Ovary (tissue), 9 donors: ENCODE measurements around the gene PTTG1IP. TPM values are rescaled to one million over a fixed set of nuclear protein-coding genes. Genes with fewer than 3 reads are reported as not detected.

Experiments used
- DNase-seq, 5 donors: peaks; one replicate each; pipeline ENCODE4 v3.0.0-alpha.2; 2019 to 2020
- H3K27ac ChIP-seq, 2 donors: fragments of 200-600 bp; one replicate each; pipeline versions ENCODE4 v1.5.1 to v1.8.0; 2019 to 2022
- H3K27me3 ChIP-seq: fragments of 200-600 bp; one replicate; pipeline ENCODE4 v1.8.0; 2022
- H3K36me3 ChIP-seq: fragments of 200-600 bp; sonication (generic); one replicate; pipeline ENCODE4 v1.5.1; 2019
- H3K4me1 ChIP-seq: one replicate; pipeline ENCODE4 v1.8.1; 2013; ENCODE audit warnings: mild to moderate bottlenecking, moderate library complexity; ENCODE audit not compliant: insufficient read depth
- H3K4me3 ChIP-seq: fragments of 200-600 bp; sonication (generic); one replicate; pipeline ENCODE4 v1.5.1; 2017
- H3K9me3 ChIP-seq, 2 donors: fragments of 200-600 bp in 1 of 2; sonication (generic) in 1 of 2; one replicate each; pipeline versions ENCODE4 v1.5.1 to v1.8.1; 2013 to 2019; ENCODE audit warnings: mild to moderate bottlenecking in 1 of 2, moderate library complexity in 1 of 2
- EP300 ChIP-seq: sonication (generic); formaldehyde crosslinking; IDR thresholded peaks from one replicate; pipeline ENCODE4 v1.6.1; 2017; ENCODE audit warnings: antibody characterized with exemption
- POLR2A ChIP-seq: fragments of 450-650 bp; IDR thresholded peaks from one replicate; pipeline ENCODE4 v1.6.1; 2017; ENCODE audit warnings: antibody characterized with exemption, mild to moderate bottlenecking, moderate library complexity
- WGBS, 3 donors: extraction: QIAGEN DNeasy Blood & Tissue Kit in 1 of 3; methylation state at CpG; one replicate each; pipeline versions ENCODE4 v1.1.5 to v1.1.7; 2013 to 2017; 5-methylcytosine and 5-hydroxymethylcytosine counted together
- intact Hi-C, 4 donors: fragments of 100-400 bp; cut with DNase I; formaldehyde crosslinking; loops; one replicate each; pipeline versions ENCODE4 v1.11.0 to v1.15.1; 2022 to 2023
- polyA plus RNA-seq, 2 donors: library from polyadenylated mRNA; stranded (reverse); fragments of 200-250 nt in 1 of 2; fragments of 350-450 nt in 1 of 2; fragmentation: Illumina TruSeq in 1 of 2; extraction: RNeasy Lipid Tissue Mini Kit (QIAGEN cat#74804) in 1 of 2; gene quantifications; one replicate each; pipeline ENCODE4 v1.2.3, GENCODE V29; 2013 to 2014
- total RNA-seq, 7 donors: library from RNA; depleted of rRNA in 2 of 7; stranded (reverse); fragments of >200 nt in 2 of 7; fragmentation: NEBNext Ultra II Directional in 3 of 7; extraction: Animal tissue kit (Norgen Biotek cat#: 25700) in 3 of 7; gene quantifications; one replicate each; pipeline versions ENCODE4 v1.1.0 to v1.2.4, GENCODE V29; 2016 to 2023
- TF ChIP-seq, protein P1 (sequence below), 3 donors: fragments of 450-650 bp in 2 of 3; fragments of 200-600 bp in 1 of 3; IDR thresholded peaks; one replicate each; pipeline versions ENCODE4 v1.5.1 to v1.8.0; 2016 to 2022; ENCODE audit warnings: antibody characterized with exemption in 3 of 3, mild to moderate bottlenecking in 1 of 3
- donor health status: DM: no; HTN: no; CAD: no; lungs with moderate emphysema.
- donor health status: DM: no; HTN: no; CAD: no.
- donor health status: Bipolar disorder and iron deficiency.
- donor health status: DM: yes; HTN: yes; CAD: no.
- donor health status: DM: no; HTN: no; CAD: no.
- donor health status: DM: yes; HTN: yes; CAD: no.

Gene PTTG1IP
- total and polyA plus RNA-seq, 9 donors, result 133 to 420 (median 144) TPM

DNA sequence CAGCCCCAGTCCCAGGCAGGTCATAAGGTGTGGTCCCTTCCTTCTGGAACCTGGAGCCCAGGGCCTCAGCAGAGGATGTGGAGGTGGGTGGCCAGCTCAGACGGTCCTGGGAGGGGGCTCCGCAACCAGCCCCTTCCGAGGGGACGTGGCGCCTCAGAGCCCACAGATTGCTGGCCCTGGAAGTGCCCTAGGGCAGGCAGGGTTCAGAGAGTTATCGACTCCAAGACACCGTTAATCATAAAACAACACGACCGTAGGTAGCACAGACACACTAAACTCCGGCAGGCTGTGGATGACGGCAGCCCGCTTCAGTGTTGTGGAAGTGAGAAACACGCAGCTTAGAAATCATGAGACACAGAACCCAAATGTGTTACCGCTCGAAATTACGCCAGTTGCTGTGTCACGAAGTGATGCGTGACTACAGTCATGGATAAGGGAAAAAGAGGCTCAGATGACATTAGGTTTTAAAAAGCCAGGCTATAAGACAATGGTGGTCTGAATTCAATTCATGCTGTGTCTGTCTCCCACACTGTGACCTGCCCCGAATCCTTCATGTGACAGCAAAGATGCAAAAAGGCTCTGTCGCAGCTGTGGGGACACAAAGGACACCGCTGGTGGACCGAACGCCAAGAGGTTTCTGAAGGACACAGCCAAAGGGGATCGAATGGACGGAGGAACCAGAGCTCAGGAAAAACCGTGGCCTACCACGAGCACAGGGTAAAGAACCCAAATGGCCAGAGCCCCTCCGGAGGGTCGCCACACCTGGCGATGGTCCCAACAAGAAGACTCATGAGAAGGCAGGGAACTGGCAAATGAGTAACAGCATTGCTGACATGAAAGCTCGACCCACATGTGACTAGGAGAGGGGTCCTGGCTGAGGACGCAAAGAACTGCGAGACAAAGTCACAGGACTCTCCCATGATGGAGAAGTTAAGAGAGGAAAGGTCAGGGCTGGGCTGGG, 53.9 kb downstream of the PTTG1IP start:
- intact Hi-C loops, result loop anchor here in 2 of 4 donors (2.0 to 10.0 kb wide), 2 partner anchors 53 to 115 kb away; partner anchors contain the start of gene PTTG1IP (in 1 of the 2)
- 94 to 97% (median 95%) methylated on average over 32 to 33 of the region's 33 CpGs for WGBS, 3 donors
- no peaks in the 10 kb centered on the region for H3K27me3 ChIP-seq
- TF ChIP-seq EP300, result no peak
- TF ChIP-seq POLR2A, result no peak
- TF ChIP-seq, protein P1, sequence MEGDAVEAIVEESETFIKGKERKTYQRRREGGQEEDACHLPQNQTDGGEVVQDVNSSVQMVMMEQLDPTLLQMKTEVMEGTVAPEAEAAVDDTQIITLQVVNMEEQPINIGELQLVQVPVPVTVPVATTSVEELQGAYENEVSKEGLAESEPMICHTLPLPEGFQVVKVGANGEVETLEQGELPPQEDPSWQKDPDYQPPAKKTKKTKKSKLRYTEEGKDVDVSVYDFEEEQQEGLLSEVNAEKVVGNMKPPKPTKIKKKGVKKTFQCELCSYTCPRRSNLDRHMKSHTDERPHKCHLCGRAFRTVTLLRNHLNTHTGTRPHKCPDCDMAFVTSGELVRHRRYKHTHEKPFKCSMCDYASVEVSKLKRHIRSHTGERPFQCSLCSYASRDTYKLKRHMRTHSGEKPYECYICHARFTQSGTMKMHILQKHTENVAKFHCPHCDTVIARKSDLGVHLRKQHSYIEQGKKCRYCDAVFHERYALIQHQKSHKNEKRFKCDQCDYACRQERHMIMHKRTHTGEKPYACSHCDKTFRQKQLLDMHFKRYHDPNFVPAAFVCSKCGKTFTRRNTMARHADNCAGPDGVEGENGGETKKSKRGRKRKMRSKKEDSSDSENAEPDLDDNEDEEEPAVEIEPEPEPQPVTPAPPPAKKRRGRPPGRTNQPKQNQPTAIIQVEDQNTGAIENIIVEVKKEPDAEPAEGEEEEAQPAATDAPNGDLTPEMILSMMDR (IDR thresholded peaks at IDR 0.05), result no peak
- H3K4me1 ChIP-seq, result peaks cover 14% of the 10 kb centered on the region
- no peak overlapping the region for H3K4me3 ChIP-seq
- peak in 1 of 5 donors; percentile 38 for DNase-seq
- no peaks in the 10 kb centered on the region for H3K9me3 ChIP-seq
- no peaks in the 10 kb centered on the region for H3K36me3 ChIP-seq
- no peak overlapping the region for H3K27ac ChIP-seq

DNA sequence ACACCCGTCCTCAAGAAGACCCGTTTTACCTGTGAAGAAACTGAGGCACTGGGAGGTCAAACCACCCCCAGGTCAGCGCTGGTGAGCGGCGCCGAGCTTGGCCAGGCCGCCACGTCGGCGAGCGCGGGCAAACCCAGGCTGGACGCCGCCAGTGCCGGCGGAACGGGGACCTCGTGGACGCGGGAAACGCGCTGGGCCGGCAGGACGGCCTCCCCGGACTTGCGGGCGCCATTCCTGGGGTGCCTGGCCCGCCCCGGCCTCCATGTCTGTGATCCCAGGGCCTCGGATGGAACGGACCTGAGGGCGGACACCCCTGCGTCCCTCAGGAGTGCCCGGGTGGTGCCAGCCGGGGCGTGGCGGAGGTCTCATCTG, 54.9 kb downstream of the PTTG1IP start:
- peak overlapping the region; percentile 82 to 93 for H3K27ac ChIP-seq
- no peaks in the 10 kb centered on the region for H3K36me3 ChIP-seq
- no peaks in the 10 kb centered on the region for H3K27me3 ChIP-seq
- 46 to 66% (median 62%) methylated on average over 33 to 37 of the region's 37 CpGs for WGBS, 3 donors
- peak in 3 of 5 donors; percentile 30 to 61 (median 47) for DNase-seq
- TF ChIP-seq, protein P1 (IDR thresholded peaks at IDR 0.05), result no peak
- no peak for TF ChIP-seq EP300
- no peak for TF ChIP-seq POLR2A
- no peaks in the 10 kb centered on the region for H3K9me3 ChIP-seq
- peaks cover 14% of the 10 kb centered on the region for H3K4me1 ChIP-seq
- intact Hi-C loops, result loop anchor here in 2 of 4 donors (2.0 to 10.0 kb wide), 2 partner anchors 54 to 116 kb away; partner anchors contain the start of gene PTTG1IP (in 1 of the 2)
- H3K4me3 ChIP-seq, result peak overlapping the region; percentile 59

DNA sequence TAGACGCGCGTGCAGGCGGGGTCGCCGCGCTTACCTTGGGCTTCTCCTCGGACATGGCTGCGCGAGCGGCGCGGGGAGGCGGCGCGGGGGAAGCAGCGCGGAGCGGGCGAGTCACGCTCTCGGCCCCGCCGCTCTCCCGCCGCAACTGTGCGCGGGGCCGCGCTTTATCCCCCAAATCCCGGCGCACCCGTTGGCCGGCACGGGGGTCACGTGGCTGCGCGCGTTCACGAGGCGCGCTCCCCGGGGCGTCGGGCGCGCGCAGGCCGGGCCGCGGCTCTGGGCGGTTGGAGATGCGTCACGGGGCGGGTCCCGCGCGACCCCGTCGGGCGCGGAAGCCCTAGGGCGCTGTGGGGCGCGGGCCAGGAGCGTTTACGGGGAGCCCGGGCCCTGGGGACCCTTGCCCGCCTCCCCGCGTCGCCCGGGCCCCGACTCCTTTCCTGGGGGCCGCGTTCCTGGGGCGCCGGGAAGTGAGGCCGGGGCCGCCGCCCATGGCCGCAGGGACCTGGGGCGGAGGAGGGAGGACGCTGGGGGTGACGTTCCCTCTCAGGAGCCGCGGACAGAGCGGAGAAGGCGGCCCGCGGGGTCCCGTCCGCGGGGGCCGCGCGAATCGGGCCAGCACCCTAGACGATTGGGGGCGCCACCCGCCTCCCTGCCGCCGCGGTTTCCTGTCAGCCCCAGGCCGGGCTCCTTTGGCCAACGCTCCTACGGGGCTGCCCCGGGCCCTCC, 55.4 kb downstream of the PTTG1IP start, which contains the start of gene SUMO3:
TSS of gene SUMO3 (minus strand) at position 149 of the 726 bp plus-strand sequence. CDS start at position 55, 94 bp downstream.
- Histone ChIP-seq H3K4me3 (peak within 1 kb of the TSS; percentile 59), H3K27ac (peak within 1 kb of the TSS; percentile 82 to 93), H3K36me3 (no peaks in the 10 kb centered on the region), H3K27me3 (no peaks in the 10 kb centered on the region), H3K9me3 (no peaks in the 10 kb centered on the region), H3K4me1 (peaks cover 14% of the 10 kb centered on the region)
- peak; percentile 81 to 93 (median 86) for DNase-seq
- WGBS, 3 donors, result 1 to 3% (median 2%) methylated on average over 49 to 108 of the region's 108 CpGs
- peak; percentile 98 for TF ChIP-seq POLR2A
- TF ChIP-seq EP300, result no peak
- TF ChIP-seq, protein P1 (IDR thresholded peaks at IDR 0.05), result peak in 2 of 3 donors; percentile 22 to 30
- intact Hi-C loops, result loop anchor here in 2 of 4 donors (2.0 to 10.0 kb wide), 3 partner anchors 55 to 117 kb away; partner anchors contain the start of gene PTTG1IP (in 1 of the 2)

DNA sequence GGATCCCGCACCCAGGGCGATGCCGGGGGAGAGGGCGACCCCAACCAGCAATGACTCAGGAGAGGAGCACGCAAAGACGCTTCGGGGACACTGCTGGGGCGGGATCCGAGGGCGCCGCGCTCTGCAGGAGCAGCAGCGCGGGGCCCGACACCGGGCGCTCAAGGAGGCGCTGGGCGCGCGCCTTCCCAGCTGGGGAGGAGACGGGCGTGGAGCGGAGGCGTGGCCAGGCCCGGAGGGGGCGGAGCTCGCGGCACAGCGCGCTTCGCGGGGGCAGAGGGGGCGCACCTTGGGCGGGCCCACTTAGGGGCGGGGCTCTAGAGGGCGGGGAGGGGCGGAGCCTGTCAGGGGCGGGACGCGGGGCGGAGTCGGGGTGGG, 56.0 kb downstream of the PTTG1IP start:
- intact Hi-C loops, result loop anchor here in 1 of 4 donors (2.0 to 10.0 kb wide), 2 partner anchors 57 to 117 kb away; no protein-coding TSS in a partner anchor
- Histone ChIP-seq H3K4me3 (peak overlapping the region; percentile 59), H3K9me3 (no peaks in the 10 kb centered on the region), H3K27ac (peak overlapping the region in 1 of 2 donors; percentile 93), H3K4me1 (peaks cover 14% of the 10 kb centered on the region), H3K36me3 (no peaks in the 10 kb centered on the region), H3K27me3 (no peaks in the 10 kb centered on the region)
- TF ChIP-seq POLR2A (no peak), EP300 (no peak)
- TF ChIP-seq, protein P1 (IDR thresholded peaks at IDR 0.05), result no peak
- WGBS, 3 donors, result 0 to 7% (median 1%) methylated on average over 3 to 43 of the region's 43 CpGs
- DNase-seq, result peak; percentile 92 to 96 (median 94)
